Ishikawa (cell line): ENCODE data around the gene CGN.

Experiments
- CEBPB ChIP-seq: IDR thresholded peaks from 2 replicates; pipeline ENCODE4 v1.6.1; 2012
- EGR1 ChIP-seq: IDR thresholded peaks from 2 replicates; pipeline ENCODE4 v1.6.1; 2012
- RAD21 ChIP-seq: IDR thresholded peaks from 2 replicates; pipeline ENCODE4 v1.6.1; 2012; ENCODE audit warnings: low read depth
- TF ChIP-seq, protein P1 (sequence below): IDR thresholded peaks from 2 replicates; pipeline ENCODE4 v1.6.1; 2012
- TF ChIP-seq, protein P2 (sequence below): IDR thresholded peaks from 2 replicates; pipeline ENCODE4 v1.6.1; 2012; ENCODE audit warnings: low read depth, mild to moderate bottlenecking

DNA sequence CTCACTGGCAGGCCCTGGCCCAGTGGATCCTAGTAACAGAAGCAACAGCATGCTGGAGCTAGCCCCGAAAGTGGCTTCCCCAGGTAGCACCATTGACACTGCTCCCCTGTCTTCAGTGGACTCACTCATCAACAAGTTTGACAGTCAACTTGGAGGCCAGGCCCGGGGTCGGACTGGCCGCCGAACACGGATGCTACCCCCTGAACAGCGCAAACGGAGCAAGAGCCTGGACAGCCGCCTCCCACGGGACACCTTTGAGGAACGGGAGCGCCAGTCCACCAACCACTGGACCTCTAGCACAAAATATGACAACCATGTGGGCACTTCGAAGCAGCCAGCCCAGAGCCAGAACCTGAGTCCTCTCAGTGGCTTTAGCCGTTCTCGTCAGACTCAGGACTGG, 7.7 kb downstream of the CGN start:
- TF ChIP-seq EGR1 (no peak), RAD21 (no peak), CEBPB (no peak)
- TF ChIP-seq, protein P1, sequence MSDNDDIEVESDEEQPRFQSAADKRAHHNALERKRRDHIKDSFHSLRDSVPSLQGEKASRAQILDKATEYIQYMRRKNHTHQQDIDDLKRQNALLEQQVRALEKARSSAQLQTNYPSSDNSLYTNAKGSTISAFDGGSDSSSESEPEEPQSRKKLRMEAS, result no peak
- TF ChIP-seq, protein P2, sequence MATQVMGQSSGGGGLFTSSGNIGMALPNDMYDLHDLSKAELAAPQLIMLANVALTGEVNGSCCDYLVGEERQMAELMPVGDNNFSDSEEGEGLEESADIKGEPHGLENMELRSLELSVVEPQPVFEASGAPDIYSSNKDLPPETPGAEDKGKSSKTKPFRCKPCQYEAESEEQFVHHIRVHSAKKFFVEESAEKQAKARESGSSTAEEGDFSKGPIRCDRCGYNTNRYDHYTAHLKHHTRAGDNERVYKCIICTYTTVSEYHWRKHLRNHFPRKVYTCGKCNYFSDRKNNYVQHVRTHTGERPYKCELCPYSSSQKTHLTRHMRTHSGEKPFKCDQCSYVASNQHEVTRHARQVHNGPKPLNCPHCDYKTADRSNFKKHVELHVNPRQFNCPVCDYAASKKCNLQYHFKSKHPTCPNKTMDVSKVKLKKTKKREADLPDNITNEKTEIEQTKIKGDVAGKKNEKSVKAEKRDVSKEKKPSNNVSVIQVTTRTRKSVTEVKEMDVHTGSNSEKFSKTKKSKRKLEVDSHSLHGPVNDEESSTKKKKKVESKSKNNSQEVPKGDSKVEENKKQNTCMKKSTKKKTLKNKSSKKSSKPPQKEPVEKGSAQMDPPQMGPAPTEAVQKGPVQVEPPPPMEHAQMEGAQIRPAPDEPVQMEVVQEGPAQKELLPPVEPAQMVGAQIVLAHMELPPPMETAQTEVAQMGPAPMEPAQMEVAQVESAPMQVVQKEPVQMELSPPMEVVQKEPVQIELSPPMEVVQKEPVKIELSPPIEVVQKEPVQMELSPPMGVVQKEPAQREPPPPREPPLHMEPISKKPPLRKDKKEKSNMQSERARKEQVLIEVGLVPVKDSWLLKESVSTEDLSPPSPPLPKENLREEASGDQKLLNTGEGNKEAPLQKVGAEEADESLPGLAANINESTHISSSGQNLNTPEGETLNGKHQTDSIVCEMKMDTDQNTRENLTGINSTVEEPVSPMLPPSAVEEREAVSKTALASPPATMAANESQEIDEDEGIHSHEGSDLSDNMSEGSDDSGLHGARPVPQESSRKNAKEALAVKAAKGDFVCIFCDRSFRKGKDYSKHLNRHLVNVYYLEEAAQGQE, result no peak
